Fibroblast of the conjunctiva (primary cell): ENCODE data around the gene LARP1.
"Not testable (repeated sequence)": the region's sequence is repeated elsewhere in the genome, so short reads cannot be mapped to it uniquely, and the experiment has no call there.

Experiments
- DNase-seq: peaks from one replicate; pipeline ENCODE4 v3.0.0-alpha.2; 2010; ENCODE audit warnings: low read depth

The LARP1 gene

GRCh38 chr5:154793599-154794524 is 38.7 kb downstream of the LARP1 start:
- DNase-seq = no peak

GRCh38 chr5:154794525-154795234 is 39.5 kb downstream of the LARP1 start:
- no peak for DNase-seq

- DNase-seq = no peak
Observed at GRCh38 chr5:154795235-154795596, 40.0 kb downstream of the LARP1 start.

GRCh38 chr5:154797762-154798161 is 42.6 kb downstream of the LARP1 start:
- no peak for DNase-seq

GRCh38 chr5:154800582-154800981 is 45.4 kb downstream of the LARP1 start:
- no peak for DNase-seq

GRCh38 chr5:154801083-154801482 is 45.9 kb downstream of the LARP1 start:
- no peak for DNase-seq

- no peak for DNase-seq
Observed at GRCh38 chr5:154802050-154802449, 46.9 kb downstream of the LARP1 start.

- no peak for DNase-seq
Observed at GRCh38 chr5:154806176-154806575, 51.0 kb downstream of the LARP1 start.

GRCh38 chr5:154811239-154811638 is 56.1 kb downstream of the LARP1 start:
- no peak for DNase-seq

- DNase-seq = peak; percentile 70
Observed at GRCh38 chr5:154811653-154812465, 56.7 kb downstream of the LARP1 start.

GRCh38 chr5:154813158-154813557 is 58.0 kb downstream of the LARP1 start:
- no peak for DNase-seq

- DNase-seq = no peak
Observed at GRCh38 chr5:154813736-154814135, 58.6 kb downstream of the LARP1 start.

GRCh38 chr5:154815025-154815424 is 59.8 kb downstream of the LARP1 start:
- DNase-seq = no peak

- DNase-seq = no peak
Observed at GRCh38 chr5:154815684-154816247, 60.6 kb downstream of the LARP1 start.

GRCh38 chr5:154816891-154817492 is 61.8 kb downstream of the LARP1 start:
- DNase-seq = no peak

GRCh38 chr5:154817815-154818214 is 62.6 kb downstream of the LARP1 start:
- no peak for DNase-seq

- DNase-seq = no peak
Observed at GRCh38 chr5:154818471-154819116, 63.4 kb downstream of the LARP1 start.

- no peak for DNase-seq
Observed at GRCh38 chr5:154819546-154819945, 64.4 kb downstream of the LARP1 start.

- DNase-seq = no peak
Observed at GRCh38 chr5:154820383-154820782, 65.2 kb downstream of the LARP1 start.

- DNase-seq = not testable (repeated sequence)
Observed at GRCh38 chr5:154822896-154823295, 67.7 kb downstream of the LARP1 start.

GRCh38 chr5:154823605-154824004 is 68.4 kb downstream of the LARP1 start:
- no peak for DNase-seq
